NCI-H146 (cell line): Measurements from ENCODE around the gene TAF1.
"Not testable (repeated sequence)": the region's sequence is repeated elsewhere in the genome, so short reads cannot be mapped to it uniquely, and the experiment has no call there.

ENCODE experiments used
- DNase-seq: peaks from one replicate; lab custom pipeline; 2025; lab: John Stamatoyannopoulos, UW

Gene TAF1

GRCh38 chrX:71432733-71433132, 66.6 kb downstream of the TAF1 start:
- DNase-seq = no peak

- DNase-seq = no peak
Measured at GRCh38 chrX:71438750-71439149, 72.6 kb downstream of the TAF1 start.

- no peak for DNase-seq
Measured at GRCh38 chrX:71439420-71439819, 73.3 kb downstream of the TAF1 start.

- DNase-seq = no peak
Measured at GRCh38 chrX:71439896-71440295, 73.7 kb downstream of the TAF1 start.

- DNase-seq = no peak
Measured at GRCh38 chrX:71440401-71440800, 74.2 kb downstream of the TAF1 start.

- not testable (repeated sequence) for DNase-seq
Measured at GRCh38 chrX:71441809-71442208, 75.7 kb downstream of the TAF1 start.

- no peak for DNase-seq
Measured at GRCh38 chrX:71450433-71451106, 84.4 kb downstream of the TAF1 start.

- not testable (repeated sequence) for DNase-seq
Measured at GRCh38 chrX:71451518-71451917, 85.4 kb downstream of the TAF1 start.

- DNase-seq = no peak
Measured at GRCh38 chrX:71453056-71453455, 86.9 kb downstream of the TAF1 start.

GRCh38 chrX:71454222-71454621, 88.1 kb downstream of the TAF1 start:
- DNase-seq = no peak

- DNase-seq = no peak
Measured at GRCh38 chrX:71458866-71459265, 92.7 kb downstream of the TAF1 start.

- no peak for DNase-seq
Measured at GRCh38 chrX:71464968-71465367, 98.8 kb downstream of the TAF1 start.

- no peak for DNase-seq
Measured at GRCh38 chrX:71466979-71467523, 100.9 kb downstream of the TAF1 start.

GRCh38 chrX:71475785-71476540, 109.8 kb downstream of the TAF1 start:
- DNase-seq = no peak

- no peak for DNase-seq
Measured at GRCh38 chrX:71482228-71482958, 116.2 kb downstream of the TAF1 start.

- no peak for DNase-seq
Measured at GRCh38 chrX:71487814-71488213, 121.7 kb downstream of the TAF1 start.

GRCh38 chrX:71489540-71489939, 123.4 kb downstream of the TAF1 start:
- no peak for DNase-seq

GRCh38 chrX:71492231-71493065, 126.3 kb downstream of the TAF1 start:
- no peak for DNase-seq

GRCh38 chrX:71493111-71493613, 127.0 kb downstream of the TAF1 start:
- no peak for DNase-seq

- DNase-seq = peak; percentile 35
Measured at GRCh38 chrX:71495979-71496378, 129.8 kb downstream of the TAF1 start.

GRCh38 chrX:71496476-71496875, 130.3 kb downstream of the TAF1 start:
- DNase-seq = no peak
